T-cell (primary cell): ENCODE data around the gene IDI2. TPM values are rescaled to one million over a fixed set of nuclear protein-coding genes. Genes with fewer than 3 reads are reported as not detected.

Source experiments
- ATAC-seq, 4 experiments: fragments of 200-7000 bp in 3 of 4; fragments of 150-1000 bp in 1 of 4; cut with Tn5 transposase; replicated peaks in 1 of 4; 1 replicate in 3 of 4; 2 replicates in 1 of 4; pipeline ENCODE4 v1.10.0; 2021; ENCODE audit warnings: moderate library complexity in 3 of 4, mild to moderate bottlenecking in 2 of 4, moderate number of reproducible peaks in 1 of 4
- CTCF ChIA-PET, 2 donors: fragments of 300-600 bp; sonication (Branson Sonifier 250); formaldehyde crosslinking; loops; one replicate each; lab custom pipeline; 2022; ENCODE audit warnings: antibody characterized with exemption in 2 of 2; lab: Charles Lee
- POLR2A ChIA-PET, 2 donors: fragments of 300-600 bp; sonication (Branson Sonifier 250); formaldehyde crosslinking; loops; one replicate each; lab custom pipeline; 2022; ENCODE audit warnings: antibody characterized with exemption in 2 of 2; lab: Charles Lee
- DNase-seq, 35 experiments: peaks; one replicate each; pipeline versions ENCODE4 v3.0.0 to v3.0.0-alpha.2; 2013 to 2023
- H3K27ac ChIP-seq: one replicate; pipeline ENCODE4 v1.5.1; 2013; ENCODE audit warnings: low read length
- H3K27me3 ChIP-seq, 2 experiments: replicated peaks in 1 of 2; 1 replicate in 1 of 2; 2 replicates in 1 of 2; pipeline versions ENCODE4 v1.6.1 to v1.7.0; 2013; ENCODE audit warnings: low read length in 1 of 2, mixed read lengths in 1 of 2; ENCODE audit not compliant: control insufficient read depth in 2 of 2, insufficient read depth in 2 of 2; ENCODE audit errors: extremely low read depth in 1 of 2
- H3K36me3 ChIP-seq, 2 donors: 1 replicate in 1 of 2; 2 replicates in 1 of 2; pipeline versions ENCODE4 v1.6.1 to v1.7.0; 2013; ENCODE audit warnings: low read length in 1 of 2; ENCODE audit not compliant: control insufficient read depth in 2 of 2, insufficient read depth in 1 of 2; ENCODE audit errors: extremely low read depth in 1 of 2
- H3K4me1 ChIP-seq, 2 experiments: 1 replicate in 1 of 2; 2 replicates in 1 of 2; pipeline versions ENCODE4 v1.6.1 to v1.7.0; 2013; ENCODE audit warnings: low read length in 2 of 2, mixed read lengths in 1 of 2; ENCODE audit not compliant: insufficient read depth in 2 of 2, control insufficient read depth in 1 of 2; ENCODE audit errors: extremely low read depth in 1 of 2
- H3K4me3 ChIP-seq, 2 donors: 1 replicate in 1 of 2; 2 replicates in 1 of 2; pipeline versions ENCODE4 v1.5.1 to v1.7.0; 2013; ENCODE audit warnings: mild to moderate bottlenecking in 2 of 2, low read length in 1 of 2, moderate library complexity in 1 of 2; ENCODE audit not compliant: control insufficient read depth in 1 of 2; ENCODE audit errors: extremely low read depth in 1 of 2
- H3K9me3 ChIP-seq: 2 replicates; pipeline ENCODE4 v1.7.0; 2013
- H3K27ac Mint-ChIP-seq, 2 donors: one replicate each; pipeline ENCODE4 v1.8.0; 2020 to 2021; ENCODE audit warnings: mild to moderate bottlenecking in 2 of 2, mixed read lengths in 2 of 2
- H3K27me3 Mint-ChIP-seq, 2 donors: one replicate each; pipeline ENCODE4 v1.8.0; 2021 to 2022; ENCODE audit warnings: mixed read lengths in 2 of 2
- H3K36me3 Mint-ChIP-seq: one replicate; pipeline ENCODE4 v1.8.0; 2021; ENCODE audit warnings: mixed read lengths
- H3K4me1 Mint-ChIP-seq, 3 donors: one replicate each; pipeline ENCODE4 v1.8.0; 2020 to 2022; ENCODE audit warnings: mixed read lengths in 3 of 3, mild to moderate bottlenecking in 1 of 3
- H3K4me3 Mint-ChIP-seq, 3 donors: one replicate each; pipeline ENCODE4 v1.8.0; 2020 to 2022; ENCODE audit warnings: mild to moderate bottlenecking in 3 of 3, mixed read lengths in 3 of 3, moderate library complexity in 3 of 3
- H3K9me3 Mint-ChIP-seq, 3 donors: one replicate each; pipeline ENCODE4 v1.8.0; 2020 to 2022; ENCODE audit warnings: mixed read lengths in 3 of 3
- WGBS: methylation state at CpG from one replicate; pipeline ENCODE4 v1.1.5; 2013; ENCODE audit warnings: missing lambda C conversion rate; ENCODE audit not compliant: insufficient coverage; 5-methylcytosine and 5-hydroxymethylcytosine counted together
- total RNA-seq, 35 experiments: library from RNA in 6 of 35; stranded (reverse) in 6 of 35; fragments of 120-200 nt in 1 of 35; gene quantifications; one replicate each; pipeline versions ENCODE4 v1.2.1 to v1.2.4 and lab custom pipeline; 2013 to 2026

Gene IDI2
- total RNA-seq, 5 donors from 2014 or later (not counting 1 experiment from before 2014, with no cell fraction given), result not detected

DNA sequence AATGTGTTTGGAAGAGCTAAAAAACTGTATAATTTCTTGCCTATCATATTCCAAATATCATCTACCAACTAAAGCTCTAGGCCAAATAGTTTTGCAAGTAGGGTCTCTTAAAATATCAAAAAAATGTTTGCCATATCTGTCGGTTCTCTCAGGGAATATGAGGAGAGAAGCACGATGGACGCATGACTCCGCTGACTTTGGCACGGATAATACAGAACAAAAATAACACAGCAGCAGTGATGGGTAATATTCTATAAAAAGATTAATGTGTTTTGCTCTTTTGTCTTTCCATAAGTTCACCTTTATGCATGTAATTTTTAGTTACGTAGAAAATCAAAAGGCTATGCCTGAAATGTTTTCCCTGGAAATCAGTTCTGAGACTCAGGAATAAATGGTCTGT is 919 bp upstream of the IDI2 start:
- Mint-ChIP-seq H3K36me3 (no peaks in the 10 kb centered on the region), H3K27ac (no peak overlapping the region), H3K9me3 (no peaks in the 10 kb centered on the region), H3K4me3 (no peak overlapping the region), H3K27me3 (no peaks in the 10 kb centered on the region), H3K4me1 (no peaks in the 10 kb centered on the region)
- no peak overlapping the region for H3K4me3 ChIP-seq
- WGBS, result no CpG with 5 or more reads among the region's 6 CpGs
- ChIA-PET POLR2A (interaction anchor here in 1 of 2 donors (0.6 kb wide), 1 partner anchor 21 kb away, joined by 5 read pairs; no protein-coding TSS in a partner anchor), CTCF (no interaction called here)
- no peaks in the 10 kb centered on the region for H3K36me3 ChIP-seq
- DNase-seq, result no peak
- H3K27ac ChIP-seq, result no peak overlapping the region
- no peaks in the 10 kb centered on the region for H3K27me3 ChIP-seq
- no peak for ATAC-seq
- H3K9me3 ChIP-seq, result no peaks in the 10 kb centered on the region
- H3K4me1 ChIP-seq, result no peaks in the 10 kb centered on the region

DNA sequence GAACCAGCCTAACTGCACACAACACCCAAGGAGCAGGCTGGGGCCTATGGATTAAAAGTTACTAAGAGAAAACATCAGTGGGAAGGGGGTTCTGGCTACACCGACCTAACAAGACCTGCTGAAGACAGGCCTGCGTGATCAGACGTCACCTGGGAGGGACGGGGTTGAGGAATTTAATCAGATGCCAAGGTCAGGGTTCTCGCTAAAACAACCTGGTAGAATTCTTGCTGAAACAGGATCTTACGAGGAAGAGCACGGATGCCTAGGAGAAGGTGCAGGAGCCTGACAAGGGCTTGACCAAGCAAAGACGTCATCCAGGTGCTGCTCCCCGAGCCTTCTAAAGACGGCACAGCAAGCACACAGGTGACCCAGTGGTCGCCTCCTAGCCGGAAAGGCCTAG is 1.6 kb downstream of the IDI2 start:
- Histone ChIP-seq H3K4me1 (no peaks in the 10 kb centered on the region), H3K27me3 (no peaks in the 10 kb centered on the region), H3K27ac (no peak overlapping the region), H3K4me3 (no peak overlapping the region), H3K9me3 (no peaks in the 10 kb centered on the region), H3K36me3 (no peaks in the 10 kb centered on the region)
- POLR2A ChIA-PET, result no interaction called here
- CTCF ChIA-PET, result no interaction called here
- no peak for DNase-seq
- 98% methylated on average over 12 of the region's 12 CpGs for WGBS
- Mint-ChIP-seq H3K4me3 (no peak overlapping the region), H3K36me3 (peaks cover 11% of the 10 kb centered on the region), H3K27me3 (no peaks in the 10 kb centered on the region), H3K4me1 (no peaks in the 10 kb centered on the region), H3K27ac (no peak overlapping the region), H3K9me3 (no peaks in the 10 kb centered on the region)
- ATAC-seq, result no peak

DNA sequence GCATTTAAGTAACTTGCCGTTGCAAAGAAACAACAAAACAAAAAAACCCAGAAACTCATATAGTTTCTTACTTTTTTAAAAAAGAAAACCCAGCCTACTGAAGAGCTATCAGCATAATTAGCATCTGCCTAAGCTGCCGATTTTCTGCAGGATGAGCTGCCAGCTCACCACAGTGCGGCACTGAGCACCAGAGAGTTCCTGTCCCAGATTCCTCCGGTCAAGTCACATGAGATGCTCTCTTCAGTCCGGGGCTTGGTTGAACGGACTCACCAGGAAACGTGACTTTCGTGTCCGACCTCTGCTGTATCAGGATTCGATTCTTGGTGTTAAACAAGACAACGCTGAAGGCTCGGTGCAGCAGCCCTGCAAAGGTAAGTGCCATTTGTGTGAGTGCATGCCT is 3.2 kb downstream of the IDI2 start:
- Histone ChIP-seq H3K4me1 (no peaks in the 10 kb centered on the region), H3K36me3 (peaks cover 5 to 7% of the 10 kb centered on the region in 2 donors), H3K27me3 (no peaks in the 10 kb centered on the region), H3K4me3 (no peak overlapping the region), H3K27ac (no peak overlapping the region), H3K9me3 (no peaks in the 10 kb centered on the region)
- ChIA-PET CTCF (no interaction called here), POLR2A (interaction anchor here (0.5 to 0.7 kb wide), 4 partner anchors 20 to 636 kb away, joined by 3 to 5 read pairs (median 4); no protein-coding TSS in a partner anchor)
- Mint-ChIP-seq H3K4me3 (no peak overlapping the region), H3K4me1 (no peaks in the 10 kb centered on the region), H3K27me3 (no peaks in the 10 kb centered on the region), H3K9me3 (no peaks in the 10 kb centered on the region), H3K36me3 (peaks cover 22% of the 10 kb centered on the region), H3K27ac (no peak overlapping the region)
- 97% methylated on average over 12 of the region's 12 CpGs for WGBS
- ATAC-seq, result no peak
- DNase-seq, result no peak

GRCh38 chr10:1020958-1021357 is 4.7 kb downstream of the IDI2 start:
- Histone ChIP-seq H3K4me1 (no peaks in the 10 kb centered on the region), H3K9me3 (no peaks in the 10 kb centered on the region), H3K27me3 (no peaks in the 10 kb centered on the region), H3K4me3 (no peak overlapping the region), H3K36me3 (peaks cover 5 to 21% of the 10 kb centered on the region in 2 donors), H3K27ac (no peak overlapping the region)
- Mint-ChIP-seq H3K4me1 (no peaks in the 10 kb centered on the region), H3K27me3 (no peaks in the 10 kb centered on the region), H3K36me3 (peaks cover 34% of the 10 kb centered on the region), H3K9me3 (no peaks in the 10 kb centered on the region), H3K27ac (no peak overlapping the region), H3K4me3 (no peak overlapping the region)
- ATAC-seq, result no peak
- ChIA-PET POLR2A (no interaction called here), CTCF (no interaction called here)
- DNase-seq, result no peak
- WGBS, result 96% methylated on average over 4 of the region's 9 CpGs

GRCh38 chr10:1020460-1020859 is 5.2 kb downstream of the IDI2 start:
- no peaks in the 10 kb centered on the region for H3K9me3 Mint-ChIP-seq
- POLR2A ChIA-PET, result no interaction called here
- Histone ChIP-seq H3K4me3 (no peak overlapping the region), H3K36me3 (peaks cover 5 to 26% of the 10 kb centered on the region in 2 donors), H3K27ac (no peak overlapping the region), H3K9me3 (no peaks in the 10 kb centered on the region), H3K27me3 (no peaks in the 10 kb centered on the region), H3K4me1 (no peaks in the 10 kb centered on the region)
- ATAC-seq, result no peak
- H3K36me3 Mint-ChIP-seq, result peaks cover 37% of the 10 kb centered on the region
- H3K27me3 Mint-ChIP-seq, result no peaks in the 10 kb centered on the region
- CTCF ChIA-PET, result no interaction called here
- no peak overlapping the region for H3K4me3 Mint-ChIP-seq
- 97% methylated on average over 5 of the region's 10 CpGs for WGBS
- H3K27ac Mint-ChIP-seq, result no peak overlapping the region
- no peak for DNase-seq
- H3K4me1 Mint-ChIP-seq, result no peaks in the 10 kb centered on the region

DNA sequence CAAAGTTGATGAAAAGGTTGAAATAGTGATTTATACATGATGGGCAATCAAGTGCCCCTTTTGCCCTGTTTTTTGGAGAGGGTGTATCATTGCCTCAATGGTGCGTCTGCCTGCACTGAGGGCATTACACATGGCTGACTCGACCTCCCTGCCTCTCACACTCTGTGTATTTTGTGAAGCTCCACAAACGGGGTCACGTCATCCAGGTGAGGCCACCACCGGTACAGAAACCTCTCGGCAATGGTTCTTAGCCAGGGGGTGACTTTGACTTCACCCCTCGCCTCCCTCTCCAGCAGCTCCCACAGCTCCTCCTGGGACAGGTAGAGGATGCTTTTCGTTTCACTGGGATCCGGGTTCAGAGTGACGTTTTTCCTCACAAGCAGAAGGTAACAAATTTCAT is 6.3 kb downstream of the IDI2 start:
- Histone ChIP-seq H3K4me1 (no peaks in the 10 kb centered on the region), H3K27me3 (no peaks in the 10 kb centered on the region), H3K9me3 (no peaks in the 10 kb centered on the region), H3K36me3 (peaks cover 5 to 34% of the 10 kb centered on the region in 2 donors), H3K4me3 (no peak overlapping the region), H3K27ac (no peak overlapping the region)
- no CpG with 5 or more reads among the region's 10 CpGs for WGBS
- ChIA-PET POLR2A (no interaction called here), CTCF (no interaction called here)
- no peak overlapping the region for H3K4me3 Mint-ChIP-seq
- no peak overlapping the region for H3K27ac Mint-ChIP-seq
- DNase-seq, result no peak
- no peaks in the 10 kb centered on the region for H3K4me1 Mint-ChIP-seq
- no peaks in the 10 kb centered on the region for H3K27me3 Mint-ChIP-seq
- peaks cover 42% of the 10 kb centered on the region for H3K36me3 Mint-ChIP-seq
- no peak for ATAC-seq
- no peaks in the 10 kb centered on the region for H3K9me3 Mint-ChIP-seq

- over 99% methylated on average over 11 of the region's 11 CpGs for WGBS
- Histone ChIP-seq H3K4me3 (no peak overlapping the region), H3K27ac (no peak overlapping the region), H3K4me1 (no peaks in the 10 kb centered on the region), H3K27me3 (no peaks in the 10 kb centered on the region), H3K36me3 (peaks cover 5 to 66% of the 10 kb centered on the region in 2 donors), H3K9me3 (no peaks in the 10 kb centered on the region)
- no peak overlapping the region for H3K27ac Mint-ChIP-seq
- H3K4me3 Mint-ChIP-seq, result no peak overlapping the region
- DNase-seq (no peak), ATAC-seq (no peak)
- ChIA-PET CTCF (no interaction called here), POLR2A (interaction anchor here in 1 of 2 donors (0.6 kb wide), 1 partner anchor 76 kb away, joined by 3 read pairs; no protein-coding TSS in a partner anchor)
- H3K4me1 Mint-ChIP-seq, result peaks cover 0 to 6% (median 0%) of the 10 kb centered on the region in 3 donors
- H3K36me3 Mint-ChIP-seq, result peaks cover 72% of the 10 kb centered on the region
- no peaks in the 10 kb centered on the region for H3K27me3 Mint-ChIP-seq
- no peaks in the 10 kb centered on the region for H3K9me3 Mint-ChIP-seq
Observed at GRCh38 chr10:1015688-1016087, 10.0 kb downstream of the IDI2 start.
